Activated CD8-positive, alpha-beta T cell treated with anti-CD3 and anti-CD28 coated beads for 36 hours (primary cell): ENCODE data around the gene DUOXA2. TPM values are rescaled to one million over a fixed set of nuclear protein-coding genes. Genes with fewer than 3 reads are reported as not detected.

Source experiments
- ATAC-seq: fragments of 200-7000 bp; cut with Tn5 transposase; one replicate; pipeline ENCODE4 v1.10.0; 2021; ENCODE audit warnings: mild to moderate bottlenecking, moderate library complexity
- CTCF ChIA-PET: fragments of 350-600 bp; sonication (Branson Sonifier 250); formaldehyde crosslinking; loops from one replicate; lab custom pipeline; 2021; ENCODE audit warnings: antibody characterized with exemption; lab: Charles Lee
- POLR2A ChIA-PET: fragments of 350-600 bp; sonication (Branson Sonifier 250); formaldehyde crosslinking; loops from one replicate; lab custom pipeline; 2021; ENCODE audit warnings: antibody characterized with exemption; lab: Charles Lee
- DNase-seq: peaks from one replicate; pipeline ENCODE4 v3.0.0-alpha.2; 2020
- H3K27ac Mint-ChIP-seq: one replicate; pipeline ENCODE4 v1.8.0; 2021; ENCODE audit warnings: mild to moderate bottlenecking, mixed read lengths
- H3K27me3 Mint-ChIP-seq: one replicate; pipeline ENCODE4 v1.8.0; 2021; ENCODE audit warnings: mixed read lengths
- H3K36me3 Mint-ChIP-seq: one replicate; pipeline ENCODE4 v1.8.0; 2021; ENCODE audit warnings: low read depth, mixed read lengths
- H3K4me1 Mint-ChIP-seq: one replicate; pipeline ENCODE4 v1.8.0; 2021; ENCODE audit warnings: low read depth, mixed read lengths
- H3K4me3 Mint-ChIP-seq: one replicate; pipeline ENCODE4 v1.8.0; 2021; ENCODE audit warnings: mild to moderate bottlenecking, moderate library complexity, mixed read lengths
- H3K9me3 Mint-ChIP-seq: one replicate; pipeline ENCODE4 v1.8.0; 2021; ENCODE audit warnings: mixed read lengths
- intact Hi-C: fragments of 100-400 bp; cut with micrococcal nuclease; formaldehyde crosslinking; loops from one replicate; pipeline ENCODE4 v1.10.0; 2022
- total RNA-seq, 2 experiments: library from RNA; stranded (reverse); gene quantifications; one replicate each; pipeline ENCODE4 v1.2.3, GENCODE V29; 2021
- TF ChIP-seq, protein P1 (sequence below): fragments of 200-600 bp; IDR thresholded peaks from one replicate; pipeline ENCODE4 v1.8.0; 2022; ENCODE audit warnings: antibody characterized with exemption, mild to moderate bottlenecking

The DUOXA2 gene
- total RNA-seq, 2 experiments from 2014 or later, result not detected

- no peak overlapping the region for H3K27ac Mint-ChIP-seq
- H3K4me1 Mint-ChIP-seq, result peaks cover 46% of the 10 kb centered on the region
- intact Hi-C loops, result no loop called here
- H3K27me3 Mint-ChIP-seq, result peaks cover 79% of the 10 kb centered on the region
- ChIA-PET POLR2A (no interaction called here), CTCF (interaction anchor here (1.2 to 2.0 kb wide), 3 partner anchors 11 to 17 kb away, joined by 3 to 13 read pairs (median 4); partner anchors contain the start of genes DUOX1 and DUOXA1)
- H3K4me3 Mint-ChIP-seq, result peak overlapping the region; percentile 7
- H3K36me3 Mint-ChIP-seq, result no peaks in the 10 kb centered on the region
- DNase-seq, result no peak
- ATAC-seq, result no peak
- TF ChIP-seq, protein P1, sequence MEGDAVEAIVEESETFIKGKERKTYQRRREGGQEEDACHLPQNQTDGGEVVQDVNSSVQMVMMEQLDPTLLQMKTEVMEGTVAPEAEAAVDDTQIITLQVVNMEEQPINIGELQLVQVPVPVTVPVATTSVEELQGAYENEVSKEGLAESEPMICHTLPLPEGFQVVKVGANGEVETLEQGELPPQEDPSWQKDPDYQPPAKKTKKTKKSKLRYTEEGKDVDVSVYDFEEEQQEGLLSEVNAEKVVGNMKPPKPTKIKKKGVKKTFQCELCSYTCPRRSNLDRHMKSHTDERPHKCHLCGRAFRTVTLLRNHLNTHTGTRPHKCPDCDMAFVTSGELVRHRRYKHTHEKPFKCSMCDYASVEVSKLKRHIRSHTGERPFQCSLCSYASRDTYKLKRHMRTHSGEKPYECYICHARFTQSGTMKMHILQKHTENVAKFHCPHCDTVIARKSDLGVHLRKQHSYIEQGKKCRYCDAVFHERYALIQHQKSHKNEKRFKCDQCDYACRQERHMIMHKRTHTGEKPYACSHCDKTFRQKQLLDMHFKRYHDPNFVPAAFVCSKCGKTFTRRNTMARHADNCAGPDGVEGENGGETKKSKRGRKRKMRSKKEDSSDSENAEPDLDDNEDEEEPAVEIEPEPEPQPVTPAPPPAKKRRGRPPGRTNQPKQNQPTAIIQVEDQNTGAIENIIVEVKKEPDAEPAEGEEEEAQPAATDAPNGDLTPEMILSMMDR, result no peak
- H3K9me3 Mint-ChIP-seq, result no peaks in the 10 kb centered on the region
These were observed 1.3 kb upstream of the DUOXA2 start for GRCh38 chr15:45112591-45113379.

DNA sequence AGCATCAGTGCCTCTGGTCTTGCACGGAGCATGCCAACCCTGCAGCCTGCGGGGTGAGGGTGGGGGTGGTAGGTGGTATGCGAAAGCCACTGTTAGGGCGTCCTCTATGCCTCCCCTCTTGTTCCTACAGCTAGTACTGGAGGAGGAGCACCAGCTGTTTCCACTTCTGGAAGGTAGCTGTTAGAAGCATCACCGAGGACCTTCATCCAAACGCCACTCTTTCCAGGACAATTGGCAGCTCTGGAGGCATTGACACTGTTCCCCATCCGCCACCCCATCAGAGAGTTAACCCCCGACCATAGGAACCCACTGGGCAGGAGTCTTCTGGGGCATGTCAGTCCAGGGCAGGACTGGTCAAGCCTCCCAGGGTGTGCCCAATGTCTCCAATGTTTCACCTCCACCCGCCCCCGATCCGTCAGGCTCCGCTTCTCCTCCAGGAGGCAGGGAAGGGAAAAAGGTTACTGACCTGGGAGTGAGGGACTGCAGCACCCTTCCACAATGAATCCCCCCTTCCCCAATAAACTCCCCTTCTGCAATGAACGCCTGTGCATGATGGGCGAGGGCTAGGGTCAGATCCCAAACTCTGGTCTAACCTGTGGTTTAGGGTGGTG lies 641 bp upstream of the DUOXA2 start:
- Mint-ChIP-seq H3K4me3 (no peak overlapping the region), H3K36me3 (no peaks in the 10 kb centered on the region), H3K9me3 (no peaks in the 10 kb centered on the region), H3K27ac (no peak overlapping the region), H3K4me1 (peaks cover 48% of the 10 kb centered on the region), H3K27me3 (peaks cover 85% of the 10 kb centered on the region)
- no peak for ATAC-seq
- TF ChIP-seq, protein P1, result no peak
- intact Hi-C loops, result no loop called here
- ChIA-PET CTCF (interaction anchor here (1.2 to 2.0 kb wide), 3 partner anchors 11 to 17 kb away, joined by 3 to 13 read pairs (median 4); partner anchors contain the start of genes DUOX1 and DUOXA1), POLR2A (no interaction called here)
- no peak for DNase-seq

DNA sequence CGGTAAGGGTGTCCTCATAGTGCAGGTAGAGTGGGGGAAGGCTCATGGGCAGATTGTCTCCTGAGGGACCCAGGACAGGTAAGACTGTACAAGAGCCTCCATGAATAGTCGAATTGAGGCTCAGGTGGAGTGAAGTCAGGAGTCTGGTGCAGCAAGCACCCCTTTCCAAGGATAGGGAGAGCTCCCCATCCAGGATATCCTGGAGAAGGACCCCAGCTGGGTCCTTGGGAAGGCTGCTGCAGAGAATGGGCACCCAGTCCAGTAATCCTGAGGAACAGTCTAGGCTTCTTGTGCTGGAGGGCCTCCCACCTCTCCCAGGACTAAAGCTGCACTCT lies 592 bp downstream of the DUOXA2 start:
- Mint-ChIP-seq H3K27me3 (peaks cover 79% of the 10 kb centered on the region), H3K4me3 (no peak overlapping the region), H3K4me1 (peaks cover 48% of the 10 kb centered on the region), H3K36me3 (no peaks in the 10 kb centered on the region), H3K9me3 (no peaks in the 10 kb centered on the region), H3K27ac (no peak overlapping the region)
- intact Hi-C loops, result no loop called here
- DNase-seq, result no peak
- POLR2A ChIA-PET, result no interaction called here
- TF ChIP-seq, protein P1, result no peak
- CTCF ChIA-PET, result interaction anchor here (1.2 kb wide), 1 partner anchor 12 kb away, joined by 4 read pairs; no protein-coding TSS in a partner anchor
- no peak for ATAC-seq

DNA sequence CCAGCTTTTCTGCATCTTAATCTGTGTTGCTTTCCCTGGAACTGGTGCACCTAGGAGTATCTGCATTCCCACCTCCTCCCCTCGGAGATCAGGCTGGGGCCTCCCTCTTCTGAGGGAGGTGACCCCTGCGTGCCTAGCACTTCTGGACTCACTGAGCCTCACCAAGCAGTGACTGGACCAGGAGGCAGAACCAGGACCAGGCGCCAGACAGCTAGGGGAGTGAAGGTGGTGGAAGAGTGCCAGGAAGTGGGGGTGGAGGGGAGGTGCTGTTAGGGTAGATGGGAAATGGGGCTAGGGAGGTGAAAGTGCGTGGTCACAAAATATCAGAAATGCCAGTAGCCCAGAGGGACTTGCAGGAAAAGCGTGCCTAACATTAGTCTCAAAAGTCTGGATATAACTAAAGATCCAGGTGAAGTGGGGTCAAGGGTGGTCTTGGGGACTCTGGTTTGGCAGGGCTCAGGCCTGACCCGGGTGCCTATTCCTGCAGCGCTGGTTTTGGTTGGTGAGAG lies 1.2 kb downstream of the DUOXA2 start:
- H3K9me3 Mint-ChIP-seq, result no peaks in the 10 kb centered on the region
- H3K4me1 Mint-ChIP-seq, result peaks cover 46% of the 10 kb centered on the region
- DNase-seq, result no peak
- no peak overlapping the region for H3K27ac Mint-ChIP-seq
- ChIA-PET POLR2A (no interaction called here), CTCF (interaction anchor here (0.6 to 3.9 kb wide), 4 partner anchors 11 to 520 kb away, joined by 3 to 48 read pairs (median 4); partner anchors contain the start of genes DUOX1 and DUOXA1)
- intact Hi-C loops, result no loop called here
- H3K4me3 Mint-ChIP-seq, result no peak overlapping the region
- peaks cover 72% of the 10 kb centered on the region for H3K27me3 Mint-ChIP-seq
- TF ChIP-seq, protein P1, result no peak
- ATAC-seq, result no peak
- H3K36me3 Mint-ChIP-seq, result no peaks in the 10 kb centered on the region
